ENCODE results near the gene KLRK1. TPM values are rescaled to one million over a fixed set of nuclear protein-coding genes. Genes with fewer than 3 reads are reported as not detected.
"Not testable (repeated sequence)": the region's sequence is repeated elsewhere in the genome, so short reads cannot be mapped to it uniquely, and the experiment has no call there.

The KLRK1 gene
- not detected in 2 replicates for total RNA-seq (2014; rRNA removed; shearing (Covaris generic); ENCODE audit: low replicate concordance)

DNA sequence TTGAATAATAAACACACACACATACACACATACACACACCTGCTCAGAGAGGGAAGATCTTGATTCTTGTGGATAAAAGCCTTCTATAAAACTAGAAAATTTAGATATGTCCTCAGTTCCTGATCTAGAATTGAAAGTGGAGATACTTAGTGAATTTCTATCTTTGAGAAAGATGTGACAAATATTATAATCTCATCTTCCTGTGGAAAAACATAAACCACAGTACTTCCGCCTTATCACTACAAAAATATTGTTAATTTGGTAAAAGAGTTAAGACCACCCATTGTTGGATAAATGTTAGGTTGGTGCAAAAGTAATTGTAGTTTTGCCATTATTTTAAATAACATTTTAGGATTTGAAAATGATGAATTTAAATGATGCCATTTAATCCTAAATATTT, at the start of gene KLRK1:
KLRK1 (minus strand) TSS at position 138 of the 400 bp plus-strand sequence. CDS start 1,231 bp downstream, outside the sequence.
- in situ Hi-C loops (cut with HindIII; ENCODE audit: low pct_unique_long_range_greater_than_20kb, low sequenced_read_pairs) = no loop called here
- no peak for DNase-seq (ENCODE audit: low read depth)

DNA sequence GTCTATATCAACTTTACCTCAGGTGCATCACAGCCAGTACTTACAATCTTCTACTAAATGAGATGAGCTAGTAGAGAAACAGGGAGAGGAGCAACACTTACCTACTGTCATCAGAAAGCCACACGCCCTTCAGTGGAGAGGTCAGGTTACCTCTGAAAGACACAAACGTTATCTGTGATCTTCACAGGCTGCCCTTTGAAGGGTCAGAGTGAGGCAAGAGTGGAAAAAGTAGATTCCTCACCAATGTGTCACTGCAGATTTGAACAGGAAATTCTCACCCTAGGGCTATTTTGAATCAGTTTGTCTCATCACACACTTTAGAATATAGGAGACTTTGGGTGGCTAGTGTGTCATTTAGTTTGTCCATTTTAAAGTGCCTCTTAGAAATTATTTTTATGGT, 47.8 kb upstream of the KLRK1 start:
- in situ Hi-C loops (cut with HindIII; ENCODE audit: low pct_unique_long_range_greater_than_20kb, low sequenced_read_pairs); DNase-seq (ENCODE audit: low read depth): not testable (repeated sequence)

DNA sequence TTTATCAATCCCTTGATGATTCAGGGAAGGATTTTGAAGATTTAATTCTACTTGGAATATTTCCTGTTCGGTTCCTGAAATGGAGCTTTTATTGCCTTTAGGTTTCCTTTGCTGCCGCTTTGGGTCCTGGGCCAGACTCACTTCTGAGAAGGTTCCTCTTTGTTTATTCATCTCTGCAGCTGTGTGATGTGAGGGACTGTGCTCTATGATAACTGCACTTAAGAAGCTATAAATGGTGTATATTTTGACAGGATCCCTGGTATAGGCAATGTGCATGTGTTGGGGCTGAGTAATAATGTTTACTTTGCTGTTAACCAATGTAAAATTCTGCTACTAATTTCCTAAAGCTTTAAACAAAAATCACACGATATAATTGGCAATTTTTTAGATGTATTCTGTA, 46.0 kb upstream of the KLRK1 start, which contains the start of gene KLRC2:
KLRC2 (minus strand) TSS at position 195 of the 400 bp plus-strand sequence; CDS start at position 171, 24 bp downstream.
- DNase-seq (ENCODE audit: low read depth); in situ Hi-C loops (cut with HindIII; ENCODE audit: low pct_unique_long_range_greater_than_20kb, low sequenced_read_pairs): not testable (repeated sequence)

DNA sequence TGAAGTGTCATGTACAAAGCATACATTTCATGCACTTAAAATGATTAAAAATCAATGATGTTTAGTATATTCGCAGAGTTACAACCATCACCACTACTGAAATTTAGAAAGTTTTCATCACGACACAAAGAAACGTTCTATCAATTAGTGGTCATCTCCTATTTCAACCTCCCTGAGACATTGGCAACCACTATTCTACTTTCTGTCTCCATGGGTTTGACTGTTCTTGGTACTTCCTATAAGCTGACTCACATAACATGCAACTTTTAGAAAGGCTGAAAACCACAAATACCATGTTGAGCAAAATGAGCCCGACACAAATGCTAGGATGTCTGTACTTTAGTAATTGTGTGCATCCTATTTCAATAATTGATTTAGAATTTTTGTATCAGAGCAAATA, 40.8 kb upstream of the KLRK1 start:
- in situ Hi-C loops (cut with HindIII; ENCODE audit: low pct_unique_long_range_greater_than_20kb, low sequenced_read_pairs); DNase-seq (ENCODE audit: low read depth): not testable (repeated sequence)

GRCh38 chr12:10425938-10426337, 36.1 kb upstream of the KLRK1 start:
- in situ Hi-C loops (cut with HindIII; ENCODE audit: low pct_unique_long_range_greater_than_20kb, low sequenced_read_pairs); DNase-seq (ENCODE audit: low read depth): not testable (repeated sequence)

DNA sequence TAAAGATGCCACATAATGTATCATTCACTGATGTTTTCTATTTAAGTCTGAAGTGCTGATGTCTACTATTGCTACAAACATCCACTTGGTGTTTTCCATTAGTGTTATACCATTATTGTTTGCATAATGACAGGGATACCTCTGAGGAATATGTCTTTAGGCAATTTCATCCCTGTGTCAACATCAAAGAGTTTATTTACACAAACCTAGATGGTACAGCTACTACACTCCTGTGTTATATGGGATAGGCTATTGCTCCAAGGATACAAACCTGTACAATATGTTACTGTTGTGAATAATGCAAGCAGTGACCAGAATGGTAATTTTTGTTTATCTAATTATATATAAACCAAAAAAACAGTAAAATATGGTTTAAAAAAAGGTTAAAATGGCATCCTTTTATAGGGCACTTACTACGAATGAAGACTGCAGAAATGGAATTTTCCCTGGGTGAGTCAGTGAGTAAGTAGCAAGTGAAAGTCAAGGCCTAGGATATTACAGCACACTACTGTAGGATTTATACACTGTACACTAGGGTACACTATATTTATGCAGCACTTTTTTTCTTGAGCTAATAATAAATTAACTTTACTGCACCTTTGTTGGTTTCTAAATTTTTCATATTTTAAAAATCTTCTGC, 34.5 kb upstream of the KLRK1 start:
- in situ Hi-C loops (cut with HindIII; ENCODE audit: low pct_unique_long_range_greater_than_20kb, low sequenced_read_pairs); DNase-seq (ENCODE audit: low read depth): not testable (repeated sequence)

GRCh38 chr12:10422159-10422558, 32.3 kb upstream of the KLRK1 start:
- DNase-seq (ENCODE audit: low read depth); in situ Hi-C loops (cut with HindIII; ENCODE audit: low pct_unique_long_range_greater_than_20kb, low sequenced_read_pairs): not testable (repeated sequence)

GRCh38 chr12:10420334-10420733, 30.5 kb upstream of the KLRK1 start, which contains the start of gene KLRC3:
Gene KLRC3 (minus strand): TSS chr12:10420595. CDS start chr12:10420550, 45 bp downstream.
- DNase-seq (ENCODE audit: low read depth); in situ Hi-C loops (cut with HindIII; ENCODE audit: low pct_unique_long_range_greater_than_20kb, low sequenced_read_pairs): not testable (repeated sequence)

DNA sequence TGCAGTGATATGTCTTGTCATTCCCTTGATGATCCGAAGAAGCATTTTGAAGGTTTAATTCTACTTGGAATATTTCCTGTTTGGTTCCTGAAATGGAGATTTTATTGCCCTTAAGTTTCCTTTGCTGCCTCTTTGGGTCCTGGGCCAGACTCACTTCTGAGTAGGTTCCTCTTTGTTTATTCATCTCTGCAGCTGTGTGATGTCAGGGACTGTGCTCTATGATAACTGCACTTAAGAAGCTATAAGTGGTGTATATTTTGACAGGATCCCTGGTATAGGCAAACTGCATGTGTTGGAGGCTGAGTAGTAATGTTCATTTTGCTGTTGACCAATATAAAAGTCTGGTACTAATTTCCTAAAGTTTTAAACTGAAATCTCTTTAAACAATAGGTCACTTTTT, 19.6 kb upstream of the KLRK1 start, which contains the start of gene KLRC4:
KLRC4 (minus strand) TSS at position 366 of the 400 bp plus-strand sequence; CDS start at position 184, 182 bp downstream.
- no peak for DNase-seq (ENCODE audit: low read depth)
- in situ Hi-C loops (cut with HindIII; ENCODE audit: low pct_unique_long_range_greater_than_20kb, low sequenced_read_pairs) = no loop called here

- DNase-seq (ENCODE audit: low read depth) = no peak
- in situ Hi-C loops (cut with HindIII; ENCODE audit: low pct_unique_long_range_greater_than_20kb, low sequenced_read_pairs) = no loop called here
Measured at GRCh38 chr12:10408842-10409241, 19.0 kb upstream of the KLRK1 start.

DNA sequence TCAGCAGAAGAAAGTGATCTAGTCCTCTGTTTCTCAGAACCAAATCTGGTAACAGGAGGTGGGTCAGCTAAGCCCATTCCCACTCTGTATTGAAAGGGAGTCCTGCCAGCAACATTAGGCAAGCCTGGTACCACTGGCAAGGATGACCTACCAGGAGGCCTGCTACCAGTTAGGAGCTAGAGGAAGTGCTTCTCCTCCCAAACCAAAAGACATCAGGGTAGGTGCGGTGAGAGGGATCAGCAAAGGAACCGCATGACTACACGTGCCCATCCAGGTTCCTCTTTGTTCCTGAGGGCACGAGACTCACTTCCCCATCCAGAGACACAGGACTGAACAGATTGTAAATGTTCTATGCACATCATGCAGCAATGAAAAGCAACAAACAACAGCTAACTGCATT, 16.9 kb upstream of the KLRK1 start:
- in situ Hi-C loops (cut with HindIII; ENCODE audit: low pct_unique_long_range_greater_than_20kb, low sequenced_read_pairs) = no loop called here
- DNase-seq (ENCODE audit: low read depth) = no peak

DNA sequence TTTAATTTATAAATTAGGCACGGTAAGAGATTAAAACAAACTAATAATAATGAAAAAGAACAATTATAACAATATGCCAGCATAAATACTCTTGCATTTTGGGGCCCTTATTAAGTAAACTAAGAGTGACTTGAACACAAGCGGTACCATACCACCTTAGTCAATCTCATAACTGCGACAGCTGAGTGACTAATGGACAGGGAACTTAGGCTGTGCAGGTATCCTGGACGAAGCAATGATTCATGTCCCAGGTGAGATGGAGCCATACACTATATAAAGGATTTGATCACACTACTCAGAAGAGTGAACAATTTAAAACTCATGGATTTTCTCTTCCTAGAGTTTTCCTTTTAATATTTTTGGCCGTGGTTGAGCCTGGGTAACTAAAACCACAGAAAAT, 15.5 kb upstream of the KLRK1 start:
- DNase-seq (ENCODE audit: low read depth) = no peak
- in situ Hi-C loops (cut with HindIII; ENCODE audit: low pct_unique_long_range_greater_than_20kb, low sequenced_read_pairs) = no loop called here

DNA sequence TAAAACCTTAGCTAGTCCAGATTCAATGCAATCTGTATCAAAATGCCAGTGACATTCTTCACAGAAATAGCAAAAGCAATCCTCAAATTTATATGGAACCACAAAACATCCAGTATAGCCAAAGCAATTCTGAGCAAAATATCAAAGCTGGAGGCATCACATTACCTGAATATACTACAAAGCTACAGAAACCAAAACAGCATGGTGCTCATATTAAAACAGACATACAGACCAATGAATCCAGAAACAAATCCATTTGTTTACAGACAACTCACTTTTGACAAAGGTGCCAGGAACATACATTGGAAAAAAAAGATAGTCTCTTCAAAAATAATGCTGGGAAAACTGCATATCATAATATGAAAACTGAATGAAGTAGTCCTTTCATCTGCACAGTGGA, 15.0 kb upstream of the KLRK1 start:
- no peak for DNase-seq (ENCODE audit: low read depth)
- in situ Hi-C loops (cut with HindIII; ENCODE audit: low pct_unique_long_range_greater_than_20kb, low sequenced_read_pairs) = no loop called here

DNA sequence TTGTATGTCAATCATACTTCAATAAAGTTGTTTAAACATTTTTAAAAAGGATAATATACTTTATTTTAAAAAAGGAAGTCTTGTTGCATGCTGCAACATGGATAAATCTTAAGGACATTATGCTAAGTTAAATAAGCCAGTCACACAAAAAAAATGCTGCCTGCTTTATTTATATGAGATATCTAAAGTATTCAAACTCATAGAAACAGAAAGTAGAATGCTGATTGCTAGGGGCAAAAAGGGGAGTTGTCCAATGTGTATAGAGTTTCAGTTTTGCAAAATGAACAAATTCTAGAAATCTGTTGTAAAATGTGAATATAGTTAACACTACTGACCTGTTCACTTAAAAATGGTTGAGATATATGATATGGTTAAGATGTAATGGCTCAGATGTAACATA, 11.0 kb upstream of the KLRK1 start:
- in situ Hi-C loops (cut with HindIII; ENCODE audit: low pct_unique_long_range_greater_than_20kb, low sequenced_read_pairs) = no loop called here
- DNase-seq (ENCODE audit: low read depth) = no peak

GRCh38 chr12:10398168-10398567, 8.3 kb upstream of the KLRK1 start:
- in situ Hi-C loops (cut with HindIII; ENCODE audit: low pct_unique_long_range_greater_than_20kb, low sequenced_read_pairs) = no loop called here
- no peak for DNase-seq (ENCODE audit: low read depth)

DNA sequence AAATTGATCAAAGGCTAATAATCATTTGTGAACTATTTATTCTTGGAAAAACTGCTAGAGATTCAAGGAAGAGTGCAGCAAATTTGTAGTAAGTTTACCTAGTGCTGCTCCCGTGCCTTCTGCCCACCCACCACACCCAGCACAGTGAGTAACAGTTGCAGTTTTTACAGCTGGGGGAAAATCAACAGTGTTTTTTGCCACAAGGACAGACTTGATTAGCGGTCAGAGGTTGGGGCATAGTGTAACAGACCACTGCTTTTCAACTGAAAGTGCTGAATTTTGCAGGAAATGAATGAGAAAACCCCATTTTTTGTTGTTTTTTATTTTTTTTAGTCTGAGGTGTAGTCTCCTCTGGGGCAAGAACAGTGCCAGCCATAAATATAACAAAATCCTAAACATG, 7.5 kb upstream of the KLRK1 start:
- in situ Hi-C loops (cut with HindIII; ENCODE audit: low pct_unique_long_range_greater_than_20kb, low sequenced_read_pairs) = no loop called here
- no peak for DNase-seq (ENCODE audit: low read depth)

- in situ Hi-C loops (cut with HindIII; ENCODE audit: low pct_unique_long_range_greater_than_20kb, low sequenced_read_pairs); DNase-seq (ENCODE audit: low read depth): not testable (repeated sequence)
Measured at GRCh38 chr12:10396176-10396575, 6.3 kb upstream of the KLRK1 start.

GRCh38 chr12:10395390-10395998, 5.7 kb upstream of the KLRK1 start:
- in situ Hi-C loops (cut with HindIII; ENCODE audit: low pct_unique_long_range_greater_than_20kb, low sequenced_read_pairs) = no loop called here
- no peak for DNase-seq (ENCODE audit: low read depth)

DNA sequence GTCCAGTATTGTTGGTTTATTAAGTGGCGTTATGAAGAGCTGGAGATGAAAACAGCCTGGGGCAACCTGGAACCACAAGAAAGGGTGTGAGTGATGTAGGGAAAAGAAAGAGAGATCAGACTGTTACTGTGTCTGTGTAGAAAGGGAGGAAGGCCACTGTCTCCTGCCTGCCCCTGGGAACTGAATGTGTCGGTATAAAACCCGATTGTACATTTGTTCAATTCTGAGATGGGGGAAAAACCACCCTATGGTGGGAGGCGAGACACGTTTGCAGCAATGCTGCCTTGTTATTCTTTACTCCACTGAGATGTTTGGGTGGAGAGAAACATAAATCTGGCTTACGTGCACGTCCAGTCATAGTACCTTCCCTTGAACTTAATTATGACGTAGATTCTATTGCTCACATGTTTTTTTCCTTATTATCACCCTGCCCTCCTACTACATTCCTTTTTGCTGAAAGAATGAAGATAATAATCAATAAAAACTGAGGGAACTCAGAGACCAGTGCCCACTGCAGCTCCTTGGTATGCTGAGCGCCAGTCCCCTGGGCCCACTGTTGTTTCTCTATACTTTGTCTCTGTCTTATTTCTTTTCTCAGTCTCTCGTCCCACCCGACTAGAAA, 4.8 kb upstream of the KLRK1 start:
- in situ Hi-C loops (cut with HindIII; ENCODE audit: low pct_unique_long_range_greater_than_20kb, low sequenced_read_pairs); DNase-seq (ENCODE audit: low read depth): not testable (repeated sequence)
